Spinal cord (tissue), 10 donors: ENCODE measurements around the gene ARL15. TPM values are rescaled to one million over a fixed set of nuclear protein-coding genes. Genes with fewer than 3 reads are reported as not detected.

Source experiments
- DNase-seq, 6 donors: peaks; one replicate each; pipeline versions ENCODE4 v3.0.0 to v3.0.0-alpha.2; 2013 to 2015; ENCODE audit warnings: low spot score in 6 of 6, low read depth in 4 of 6
- H3K27ac ChIP-seq: one replicate; pipeline ENCODE4 v1.5.1; 2013; ENCODE audit warnings: low read depth, low read length, control low read depth
- H3K27me3 ChIP-seq: one replicate; pipeline ENCODE4 v1.6.1; 2013; ENCODE audit warnings: low read length; ENCODE audit not compliant: control insufficient read depth, insufficient read depth
- H3K36me3 ChIP-seq: one replicate; pipeline ENCODE4 v1.6.1; 2013; ENCODE audit warnings: low read length; ENCODE audit not compliant: control insufficient read depth, insufficient read depth
- H3K4me1 ChIP-seq: one replicate; pipeline ENCODE4 v1.6.1; 2013; ENCODE audit warnings: low read length; ENCODE audit not compliant: control insufficient read depth, insufficient read depth
- H3K4me3 ChIP-seq: one replicate; pipeline ENCODE4 v1.5.1; 2013; ENCODE audit warnings: low read depth, low read length, control low read depth
- H3K9me3 ChIP-seq: one replicate; pipeline ENCODE4 v1.6.1; 2013; ENCODE audit warnings: low read length; ENCODE audit not compliant: control insufficient read depth, insufficient read depth
- WGBS: methylation state at CpG from one replicate; pipeline ENCODE4 v1.1.5; 2013; ENCODE audit warnings: missing lambda C conversion rate; ENCODE audit not compliant: insufficient coverage; 5-methylcytosine and 5-hydroxymethylcytosine counted together
- polyA plus RNA-seq, 2 donors: library from polyadenylated mRNA; unstranded; fragments of 120-200 nt; gene quantifications; one replicate each; pipeline ENCODE4 v1.2.1, GENCODE V29; 2013; ENCODE audit not compliant: insufficient read length in 2 of 2
- total RNA-seq, 2 donors: library from RNA; depleted of rRNA in 1 of 2; stranded (reverse); fragments of 120-200 nt in 1 of 2; fragments of >200 nt in 1 of 2; gene quantifications; one replicate each; pipeline versions ENCODE4 v1.2.3 to v1.2.4, GENCODE V29; 2013 to 2014
- donor health status: healthy.

The ARL15 gene
- total and polyA plus RNA-seq, 4 donors = 24.7 to 67.6 (median 36.4) TPM

DNA sequence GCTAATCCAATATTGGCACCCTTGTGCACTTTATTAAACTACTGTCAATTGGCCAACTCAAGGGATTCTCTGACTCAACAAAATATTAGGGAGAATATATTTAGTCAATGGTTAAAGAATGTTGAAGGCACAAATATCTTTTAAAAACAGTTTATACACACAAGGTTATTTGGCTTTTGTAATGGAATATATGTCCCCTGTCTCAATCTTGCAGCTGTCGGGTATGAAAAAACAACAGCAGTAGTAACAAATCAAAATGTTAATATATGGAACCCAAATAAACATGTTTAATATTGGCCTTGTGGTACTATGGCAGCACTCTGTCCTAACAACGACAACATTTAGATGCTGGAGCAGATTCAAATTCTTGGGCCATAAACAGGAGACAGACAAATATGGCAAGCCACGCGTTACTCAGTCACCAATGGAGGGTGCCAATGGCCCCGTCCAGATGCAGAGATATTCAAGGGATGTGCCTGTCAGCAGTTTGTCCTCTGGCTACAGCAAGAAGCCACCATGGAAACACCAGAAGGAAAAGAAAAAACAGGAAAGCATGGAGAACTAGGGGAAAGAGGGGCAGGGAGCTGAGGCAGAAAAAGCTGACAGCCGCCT is 408.0 kb downstream of the ARL15 start:
- H3K27me3 ChIP-seq = no peaks in the 10 kb centered on the region
- no peak for DNase-seq
- no peaks in the 10 kb centered on the region for H3K9me3 ChIP-seq
- no peak overlapping the region for H3K4me3 ChIP-seq
- no peaks in the 10 kb centered on the region for H3K4me1 ChIP-seq
- 86% methylated on average over 5 of the region's 6 CpGs for WGBS
- H3K27ac ChIP-seq = no peak overlapping the region
- no peaks in the 10 kb centered on the region for H3K36me3 ChIP-seq

DNA sequence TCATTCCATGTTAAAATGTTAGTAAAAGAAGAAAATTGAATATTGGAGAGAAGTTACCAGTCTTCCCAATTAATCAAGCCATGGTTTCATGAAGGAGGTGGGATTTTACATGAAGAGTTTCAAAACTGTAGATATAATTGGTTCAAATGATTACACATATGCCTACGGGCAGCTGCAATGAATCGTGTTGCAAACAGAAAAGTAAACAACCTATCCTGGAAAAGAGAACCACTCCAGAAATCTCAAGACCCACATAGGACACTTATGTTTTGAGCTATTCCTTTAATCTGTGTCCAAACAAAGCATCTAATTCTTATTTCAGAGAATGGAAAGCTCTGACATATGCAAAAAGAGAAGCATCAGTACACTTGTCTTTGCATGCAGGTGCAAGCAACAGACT is 409.7 kb downstream of the ARL15 start:
- H3K9me3 ChIP-seq = no peaks in the 10 kb centered on the region
- no peaks in the 10 kb centered on the region for H3K36me3 ChIP-seq
- no peak overlapping the region for H3K27ac ChIP-seq
- no CpG with 5 or more reads among the region's 2 CpGs for WGBS
- H3K4me3 ChIP-seq = no peak overlapping the region
- DNase-seq = no peak
- no peaks in the 10 kb centered on the region for H3K27me3 ChIP-seq
- no peaks in the 10 kb centered on the region for H3K4me1 ChIP-seq

DNA sequence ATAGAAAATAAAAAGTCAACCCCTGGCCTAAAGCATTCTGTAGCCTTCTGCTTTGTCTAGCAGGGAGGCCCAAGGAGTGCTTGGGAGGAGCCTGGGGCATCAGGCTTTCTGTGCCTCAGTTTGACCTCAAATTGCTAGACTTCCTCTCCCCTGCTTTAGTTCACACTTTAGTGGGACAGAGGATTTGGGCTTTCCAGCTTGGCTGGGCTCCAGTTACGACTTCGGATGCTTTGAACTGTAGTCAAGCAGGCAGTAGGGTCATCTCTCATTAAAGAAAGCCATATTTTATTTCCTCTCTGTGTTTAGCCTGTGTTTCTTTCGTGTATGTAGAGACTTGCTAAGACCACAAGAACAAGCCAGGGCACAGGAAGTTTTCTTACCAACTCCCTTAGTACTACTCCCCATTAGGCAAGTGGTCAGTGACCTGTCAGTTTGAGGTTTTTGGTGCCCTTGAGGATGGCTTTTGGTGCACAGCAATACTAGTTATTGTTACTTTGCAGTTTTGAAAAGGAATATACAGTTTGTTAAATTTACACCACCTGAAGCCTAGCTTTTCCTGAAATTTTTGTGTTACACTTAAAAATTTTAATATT is 415.2 kb downstream of the ARL15 start:
- no peak for DNase-seq
- Histone ChIP-seq H3K9me3 (no peaks in the 10 kb centered on the region), H3K36me3 (no peaks in the 10 kb centered on the region), H3K4me1 (no peaks in the 10 kb centered on the region), H3K27ac (no peak overlapping the region), H3K4me3 (no peak overlapping the region), H3K27me3 (no peaks in the 10 kb centered on the region)
- no CpG with 5 or more reads among the region's 3 CpGs for WGBS

DNA sequence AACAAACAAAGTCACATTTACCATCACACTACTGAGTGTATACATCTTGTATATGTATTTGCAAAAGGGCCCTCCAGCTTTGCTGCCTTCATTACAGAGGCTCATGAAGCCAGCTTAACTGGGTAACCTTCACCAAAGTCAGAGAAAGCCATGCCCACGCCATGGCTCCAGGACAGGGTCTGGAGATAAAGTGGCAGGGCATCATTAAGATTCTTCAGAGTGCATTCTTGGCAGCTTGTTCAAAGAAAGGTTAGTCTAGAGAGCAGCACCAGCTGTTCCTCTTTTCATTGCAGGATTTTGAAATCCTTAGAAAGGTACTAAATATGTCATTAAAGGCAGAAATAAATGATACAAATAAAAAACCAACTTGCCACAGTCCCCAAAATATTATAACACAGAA is 416.7 kb downstream of the ARL15 start:
- no peak for DNase-seq
- Histone ChIP-seq H3K4me1 (no peaks in the 10 kb centered on the region), H3K9me3 (no peaks in the 10 kb centered on the region), H3K36me3 (no peaks in the 10 kb centered on the region), H3K4me3 (no peak overlapping the region), H3K27me3 (no peaks in the 10 kb centered on the region), H3K27ac (no peak overlapping the region)
- WGBS = 57% methylated on average over 1 of the region's 1 CpG

DNA sequence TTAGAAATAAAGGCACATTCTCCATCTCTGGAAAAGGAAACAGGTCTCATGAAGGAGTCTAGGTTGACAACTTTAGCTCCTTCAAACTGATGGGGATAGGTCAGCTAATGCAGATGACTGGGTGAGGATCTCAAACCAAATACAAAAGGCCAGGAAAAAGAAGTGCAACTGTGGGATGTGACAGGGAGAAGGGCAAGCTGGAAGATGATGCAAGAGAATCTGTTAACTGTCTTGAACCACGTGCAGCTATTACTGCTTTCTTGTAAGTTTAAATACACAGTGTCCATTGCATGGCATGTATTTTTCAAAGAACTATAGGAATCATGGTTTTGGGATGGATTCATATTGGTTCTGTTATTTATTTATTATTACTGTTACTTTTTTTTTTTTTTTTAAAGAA is 418.1 kb downstream of the ARL15 start:
- Histone ChIP-seq H3K4me3 (no peak overlapping the region), H3K27me3 (no peaks in the 10 kb centered on the region), H3K27ac (no peak overlapping the region), H3K36me3 (no peaks in the 10 kb centered on the region), H3K4me1 (no peaks in the 10 kb centered on the region), H3K9me3 (no peaks in the 10 kb centered on the region)
- no CpG with 5 or more reads among the region's 1 CpG for WGBS
- DNase-seq = no peak

DNA sequence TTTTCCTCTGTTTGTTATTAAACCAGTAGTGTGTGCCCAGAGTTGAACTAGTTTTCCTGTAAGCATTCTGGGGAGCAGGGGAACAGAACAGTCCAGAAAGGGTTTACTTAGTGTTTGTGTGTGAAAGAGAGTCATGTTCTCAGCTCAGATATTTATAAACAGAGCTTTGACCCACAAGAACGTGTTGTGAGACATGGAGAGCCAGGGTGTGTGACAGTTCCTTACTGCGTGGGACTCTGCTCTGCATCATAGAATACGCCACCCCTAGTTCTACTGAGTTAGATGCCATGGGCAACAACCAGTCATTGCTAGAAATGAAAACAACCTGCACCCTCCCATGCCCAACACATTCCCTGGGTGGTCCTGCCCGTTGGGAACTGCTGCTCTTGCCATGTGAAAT is 419.2 kb downstream of the ARL15 start:
- H3K9me3 ChIP-seq = no peaks in the 10 kb centered on the region
- no peaks in the 10 kb centered on the region for H3K27me3 ChIP-seq
- no peak overlapping the region for H3K4me3 ChIP-seq
- no peak for DNase-seq
- WGBS = 92% methylated on average over 2 of the region's 4 CpGs
- H3K36me3 ChIP-seq = no peaks in the 10 kb centered on the region
- H3K4me1 ChIP-seq = no peaks in the 10 kb centered on the region
- no peak overlapping the region for H3K27ac ChIP-seq

DNA sequence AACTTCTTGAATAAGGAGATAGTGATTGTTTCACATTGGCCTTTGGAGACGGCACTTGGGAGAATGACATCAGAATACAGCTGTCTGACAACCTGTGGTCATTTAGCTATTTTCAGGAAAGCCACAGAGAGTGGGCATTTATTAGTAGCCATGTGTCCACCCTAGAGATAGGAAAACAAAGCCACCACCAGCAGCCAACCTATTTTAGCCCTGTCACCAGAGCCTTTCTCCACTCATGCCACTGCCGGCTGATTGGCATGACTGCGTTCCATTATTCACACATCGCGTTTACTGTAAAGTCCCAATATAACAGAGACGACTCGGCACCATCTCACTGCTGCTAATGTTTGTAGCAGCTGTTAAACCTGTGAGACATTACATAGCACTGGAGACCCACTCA is 419.9 kb downstream of the ARL15 start:
- Histone ChIP-seq H3K27ac (no peak overlapping the region), H3K27me3 (no peaks in the 10 kb centered on the region), H3K9me3 (no peaks in the 10 kb centered on the region), H3K36me3 (no peaks in the 10 kb centered on the region), H3K4me1 (no peaks in the 10 kb centered on the region), H3K4me3 (no peak overlapping the region)
- WGBS = 69% methylated on average over 7 of the region's 7 CpGs
- no peak for DNase-seq

DNA sequence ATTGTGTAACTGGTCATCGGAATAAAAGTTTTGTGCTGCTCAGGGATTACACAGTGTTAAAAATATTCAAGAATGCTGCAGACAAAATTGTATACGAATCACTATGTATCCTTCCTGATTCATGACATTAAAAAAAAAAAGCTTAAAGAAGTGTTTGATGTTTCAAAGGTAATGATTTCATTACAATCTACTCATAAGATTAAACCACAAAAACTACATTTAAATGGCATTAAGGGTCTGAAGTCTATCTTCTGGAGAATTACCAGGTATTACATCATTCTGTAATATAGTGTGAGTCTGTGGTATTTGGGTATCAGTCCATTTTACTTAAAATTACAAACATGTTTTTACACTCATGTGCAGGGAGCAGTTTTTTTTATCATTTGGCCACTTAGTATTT is 425.5 kb downstream of the ARL15 start:
- Histone ChIP-seq H3K27me3 (no peaks in the 10 kb centered on the region), H3K4me1 (no peaks in the 10 kb centered on the region), H3K4me3 (no peak overlapping the region), H3K27ac (no peak overlapping the region), H3K36me3 (no peaks in the 10 kb centered on the region), H3K9me3 (no peaks in the 10 kb centered on the region)
- WGBS = no CpG with 5 or more reads among the region's 2 CpGs
- no peak for DNase-seq

DNA sequence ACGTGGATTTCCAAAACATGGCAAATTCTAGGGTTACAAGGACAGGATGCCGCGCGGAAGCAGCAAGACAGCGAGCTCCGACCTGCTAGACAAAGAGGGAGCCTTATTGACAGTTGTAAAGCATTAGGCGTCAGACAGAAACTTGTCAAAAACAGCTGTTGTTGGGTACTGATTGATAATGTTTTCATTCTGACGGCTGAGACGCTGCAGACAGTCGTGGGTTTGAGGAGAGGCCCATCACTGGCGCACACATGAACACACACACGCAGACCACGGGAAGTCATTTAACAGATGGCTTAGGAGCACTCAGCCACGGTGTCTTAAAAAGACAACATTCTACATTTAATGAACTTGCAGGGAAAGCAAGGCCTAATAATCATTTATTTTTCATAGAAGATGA is 426.0 kb downstream of the ARL15 start:
- Histone ChIP-seq H3K27ac (no peak overlapping the region), H3K4me1 (no peaks in the 10 kb centered on the region), H3K9me3 (no peaks in the 10 kb centered on the region), H3K27me3 (no peaks in the 10 kb centered on the region), H3K36me3 (no peaks in the 10 kb centered on the region), H3K4me3 (no peak overlapping the region)
- peak in 2 of 6 donors; percentile 40 to 68 for DNase-seq
- WGBS = 12% methylated on average over 9 of the region's 14 CpGs

DNA sequence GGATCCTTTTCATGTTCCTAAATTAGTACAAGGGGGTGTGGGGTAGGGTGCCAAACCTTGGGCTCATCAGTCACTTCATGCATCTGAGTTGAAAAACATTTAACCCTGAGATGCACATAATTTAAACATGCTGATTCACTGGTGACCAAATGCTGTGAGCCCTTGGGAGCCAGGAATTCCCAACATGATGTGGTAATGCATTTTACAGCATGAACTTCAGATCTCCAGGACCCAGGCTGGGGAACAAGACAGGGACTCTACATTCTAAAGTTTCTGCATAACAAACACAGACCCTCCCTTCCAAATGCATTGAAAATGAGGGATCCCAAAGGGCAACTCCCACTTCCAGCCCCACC is 427.7 kb downstream of the ARL15 start:
- H3K36me3 ChIP-seq = no peaks in the 10 kb centered on the region
- no peak overlapping the region for H3K27ac ChIP-seq
- no peak for DNase-seq
- no peak overlapping the region for H3K4me3 ChIP-seq
- H3K27me3 ChIP-seq = no peaks in the 10 kb centered on the region
- no peaks in the 10 kb centered on the region for H3K4me1 ChIP-seq
- no peaks in the 10 kb centered on the region for H3K9me3 ChIP-seq
